GM18507 (cell line): ENCODE data around the gene SIGLEC9.
"Not testable (repeated sequence)": the region's sequence is repeated elsewhere in the genome, so short reads cannot be mapped to it uniquely, and the experiment has no call there.

ENCODE experiments used
- DNase-seq: peaks from one replicate; pipeline ENCODE4 v3.0.0; 2011; ENCODE audit warnings: low read depth; ENCODE audit not compliant: insufficient read length; ENCODE audit errors: extremely low spot score
- FAIRE-seq: peaks from 2 replicates; lab custom pipeline; 2011; peaks lifted over from hg19 to GRCh38; lab: Jason Lieb, UNC

Gene SIGLEC9

GRCh38 chr19:51140441-51140840 is 15.7 kb downstream of the SIGLEC9 start:
- FAIRE-seq, result no peak
- no peak for DNase-seq

DNA sequence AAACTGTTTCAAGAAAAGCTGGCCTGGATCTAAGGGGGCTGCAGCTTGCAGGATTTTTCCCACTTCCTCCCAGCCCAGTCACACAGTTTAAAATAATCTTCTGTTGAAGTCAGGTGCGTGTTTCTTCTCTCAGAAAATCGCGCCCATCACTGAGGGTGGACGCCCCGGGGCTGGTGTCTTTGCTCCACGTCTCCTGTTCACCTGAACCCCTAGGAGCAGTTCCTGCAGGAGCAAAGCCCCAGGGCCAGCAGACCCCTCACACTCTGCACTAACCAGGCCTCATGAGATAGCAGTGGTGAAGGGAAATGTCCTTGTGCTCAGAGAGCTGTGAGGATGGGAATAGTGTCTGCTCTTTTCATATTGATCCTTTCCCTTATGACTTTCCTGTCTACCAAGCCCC is 16.5 kb downstream of the SIGLEC9 start:
- FAIRE-seq, result no peak
- no peak for DNase-seq

- FAIRE-seq, result no peak
- no peak for DNase-seq
Measured at GRCh38 chr19:51142119-51142518, 17.4 kb downstream of the SIGLEC9 start, which contains the start of gene SIGLEC7. Gene SIGLEC7 (plus strand): TSS chr19:51142301. CDS start chr19:51142370, 69 bp downstream.

- FAIRE-seq, DNase-seq: not testable (repeated sequence)
Measured at GRCh38 chr19:51142809-51143475, 18.2 kb downstream of the SIGLEC9 start.

DNA sequence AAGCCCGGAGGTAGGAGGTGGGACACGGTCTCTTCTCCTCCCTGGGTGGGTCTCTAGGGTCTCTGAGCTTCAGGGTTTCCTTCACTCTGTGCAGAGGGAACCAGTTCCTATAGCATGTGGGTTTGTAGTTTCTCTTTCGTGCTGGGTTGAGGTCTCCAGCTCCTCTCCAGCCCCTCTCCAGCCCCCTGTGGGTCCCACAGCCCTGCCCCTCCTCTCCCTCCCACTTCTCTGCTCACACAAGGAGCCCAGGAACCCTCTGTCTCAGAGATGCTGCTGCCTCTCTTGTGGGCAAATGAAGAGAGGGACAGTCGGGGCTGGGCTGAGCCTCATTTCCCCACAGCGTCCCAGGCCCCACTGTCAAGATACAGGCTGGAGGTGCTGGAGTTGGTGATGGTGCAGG is 18.8 kb downstream of the SIGLEC9 start:
- DNase-seq, result no peak
- FAIRE-seq, result no peak

DNA sequence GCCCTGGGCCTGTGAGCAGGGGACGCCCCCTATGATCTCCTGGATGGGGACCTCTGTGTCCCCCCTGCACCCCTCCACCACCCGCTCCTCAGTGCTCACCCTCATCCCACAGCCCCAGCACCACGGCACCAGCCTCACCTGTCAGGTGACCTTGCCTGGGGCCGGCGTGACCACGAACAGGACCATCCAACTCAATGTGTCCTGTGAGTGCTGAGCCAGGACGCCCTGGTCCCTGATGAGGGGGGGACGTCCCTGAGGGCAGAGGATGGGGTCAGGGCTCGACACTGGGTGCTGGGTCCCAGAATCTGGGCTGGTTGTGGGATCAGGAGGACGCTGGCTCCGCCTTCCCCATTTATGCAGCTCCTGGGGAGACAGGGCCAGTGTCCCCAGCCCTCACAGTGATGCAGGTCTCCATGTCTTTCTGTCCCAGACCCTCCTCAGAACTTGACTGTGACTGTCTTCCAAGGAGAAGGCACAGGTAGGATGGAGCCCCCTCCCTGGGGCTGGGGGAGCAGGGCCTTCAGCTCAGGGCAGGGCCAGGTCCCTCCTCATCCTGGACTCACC is 19.9 kb downstream of the SIGLEC9 start:
- DNase-seq (no peak), FAIRE-seq (no peak)

- no peak for DNase-seq
- no peak for FAIRE-seq
Measured at GRCh38 chr19:51145916-51146493, 21.3 kb downstream of the SIGLEC9 start.

GRCh38 chr19:51146751-51147150 is 22.0 kb downstream of the SIGLEC9 start:
- DNase-seq, result no peak
- no peak for FAIRE-seq

DNA sequence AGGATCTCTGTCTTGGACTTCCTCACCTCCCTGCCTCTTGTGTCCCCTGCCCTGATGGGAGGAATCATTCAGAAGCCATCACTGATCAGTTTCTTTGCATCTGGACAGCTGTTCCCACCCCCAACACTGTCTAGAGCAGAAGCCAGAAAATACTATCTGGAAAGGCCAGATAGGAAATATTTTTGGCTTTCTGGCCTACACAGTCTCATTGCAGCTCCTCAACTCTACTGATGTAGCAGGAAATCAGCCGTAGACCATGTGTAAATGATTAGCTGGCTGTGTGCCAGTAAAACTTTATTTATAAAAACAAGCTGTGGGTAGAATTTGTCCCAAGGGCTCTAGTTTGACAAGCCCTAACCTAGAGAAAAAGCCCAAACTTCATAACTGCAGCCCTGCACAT is 23.0 kb downstream of the SIGLEC9 start:
- DNase-seq (no peak), FAIRE-seq (no peak)

GRCh38 chr19:51148580-51148979 is 23.9 kb downstream of the SIGLEC9 start:
- DNase-seq (no peak), FAIRE-seq (no peak)

GRCh38 chr19:51150627-51151026 is 25.9 kb downstream of the SIGLEC9 start:
- FAIRE-seq (no peak), DNase-seq (no peak)

- FAIRE-seq (no peak), DNase-seq (no peak)
Measured at GRCh38 chr19:51156710-51157109, 32.0 kb downstream of the SIGLEC9 start.

DNA sequence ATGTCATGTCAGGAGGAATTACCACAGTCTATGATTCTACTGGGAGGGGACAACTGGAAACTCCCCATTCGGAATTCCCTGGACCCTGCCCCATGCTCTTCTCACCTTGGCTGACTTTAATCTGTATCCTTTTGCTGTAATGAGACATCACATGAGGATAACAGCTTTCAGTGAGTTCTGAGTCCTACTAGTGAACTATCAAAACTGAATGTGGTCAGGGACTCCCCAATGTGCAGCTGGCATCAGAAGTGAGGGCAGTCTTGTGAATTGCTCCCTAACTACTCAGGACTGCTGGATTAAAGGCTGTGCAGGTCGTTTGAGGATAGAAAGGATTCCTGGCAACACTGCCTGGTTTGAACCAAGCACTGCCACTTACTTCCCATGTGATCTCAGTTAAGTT is 32.6 kb downstream of the SIGLEC9 start:
- DNase-seq (no peak), FAIRE-seq (no peak)

GRCh38 chr19:51158474-51159129 is 33.9 kb downstream of the SIGLEC9 start:
- peak; percentile 56 for FAIRE-seq
- DNase-seq, result peak; percentile 40

DNA sequence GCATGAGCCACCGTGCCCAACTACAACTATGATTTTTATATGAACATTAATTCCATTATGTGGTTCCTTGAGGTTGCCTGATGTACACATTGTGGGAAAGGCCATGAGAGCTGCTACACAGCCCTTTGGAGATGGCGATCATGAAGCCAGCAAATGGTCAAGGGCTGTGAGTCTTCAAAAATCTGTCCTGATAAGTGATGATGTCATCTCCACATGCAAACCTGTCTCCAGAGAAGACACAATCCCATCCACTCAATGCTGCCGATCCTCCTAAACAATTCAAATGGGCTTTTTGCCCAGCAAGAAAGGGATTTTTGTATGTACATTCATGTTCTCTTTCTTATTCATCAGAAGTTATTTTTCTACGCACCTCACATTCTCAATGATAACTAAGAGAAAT is 35.0 kb downstream of the SIGLEC9 start:
- FAIRE-seq (no peak), DNase-seq (no peak)

GRCh38 chr19:51161266-51161665 is 36.6 kb downstream of the SIGLEC9 start:
- DNase-seq, result no peak
- FAIRE-seq, result peak; percentile 33

DNA sequence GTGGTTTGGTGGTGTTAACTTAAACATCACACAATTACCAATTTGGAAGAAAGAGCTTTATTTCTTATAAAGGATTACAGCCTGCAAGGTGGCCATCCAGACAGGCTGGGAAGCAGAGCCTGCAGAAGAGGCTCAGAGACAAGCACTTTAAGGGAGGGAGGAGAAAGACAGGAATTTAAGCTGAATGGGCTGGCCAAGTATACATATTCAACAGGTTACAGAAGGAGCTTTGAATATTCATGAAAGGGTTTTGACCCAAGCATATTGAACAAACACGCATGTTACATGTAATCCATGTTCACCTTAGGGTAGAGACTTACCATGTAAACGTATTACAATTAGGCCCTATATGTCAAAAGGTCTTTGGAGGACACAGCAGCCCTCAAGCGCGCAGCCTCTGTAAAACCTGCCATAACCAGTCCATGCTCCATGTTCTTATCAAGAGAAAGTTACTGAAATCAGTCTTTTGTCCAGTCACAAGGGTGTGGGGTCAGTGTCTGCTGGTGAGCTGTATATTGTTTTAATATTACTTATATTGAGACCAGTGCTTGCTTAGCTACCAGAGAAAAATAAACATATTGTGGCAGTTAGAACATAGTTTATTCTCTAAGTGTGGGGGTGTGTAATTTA is 37.3 kb downstream of the SIGLEC9 start:
- FAIRE-seq (no peak), DNase-seq (no peak)

GRCh38 chr19:51163257-51163656 is 38.6 kb downstream of the SIGLEC9 start:
- no peak for FAIRE-seq
- DNase-seq, result no peak

GRCh38 chr19:51164215-51164614 is 39.5 kb downstream of the SIGLEC9 start:
- DNase-seq (no peak), FAIRE-seq (no peak)

GRCh38 chr19:51166846-51167490 is 42.3 kb downstream of the SIGLEC9 start:
- peak; percentile 75 for FAIRE-seq
- DNase-seq, result peak; percentile 17
